C4-2B (cell line): ENCODE results near the gene KIF18B.
A peak's percentile ranks its signal among the peaks of the same experiment; 100 is the strongest.

Source experiments
- H3K27ac ChIP-seq: fragments of 450-650 bp; 2 replicates; pipeline ENCODE4 v1.5.1; 2017
- ZFX ChIP-seq: fragments of 450-650 bp; IDR thresholded peaks from 2 replicates; pipeline ENCODE4 v1.6.1; 2017
- TF ChIP-seq, protein P1 (sequence below): fragments of 450-650 bp; conservative IDR thresholded peaks from 2 replicates; pipeline ENCODE4 v1.5.1; 2017; ENCODE audit warnings: mild to moderate bottlenecking

KIF18B gene

GRCh38 chr17:44947461-44948314 is at the start of gene KIF18B:
Gene KIF18B, minus strand, starts transcription at chr17:44947773. Its CDS starts 11,429 bp downstream, at chr17:44936344.
- peak within 1 kb of the TSS; percentile 94 for H3K27ac ChIP-seq
- TF ChIP-seq, protein P1, sequence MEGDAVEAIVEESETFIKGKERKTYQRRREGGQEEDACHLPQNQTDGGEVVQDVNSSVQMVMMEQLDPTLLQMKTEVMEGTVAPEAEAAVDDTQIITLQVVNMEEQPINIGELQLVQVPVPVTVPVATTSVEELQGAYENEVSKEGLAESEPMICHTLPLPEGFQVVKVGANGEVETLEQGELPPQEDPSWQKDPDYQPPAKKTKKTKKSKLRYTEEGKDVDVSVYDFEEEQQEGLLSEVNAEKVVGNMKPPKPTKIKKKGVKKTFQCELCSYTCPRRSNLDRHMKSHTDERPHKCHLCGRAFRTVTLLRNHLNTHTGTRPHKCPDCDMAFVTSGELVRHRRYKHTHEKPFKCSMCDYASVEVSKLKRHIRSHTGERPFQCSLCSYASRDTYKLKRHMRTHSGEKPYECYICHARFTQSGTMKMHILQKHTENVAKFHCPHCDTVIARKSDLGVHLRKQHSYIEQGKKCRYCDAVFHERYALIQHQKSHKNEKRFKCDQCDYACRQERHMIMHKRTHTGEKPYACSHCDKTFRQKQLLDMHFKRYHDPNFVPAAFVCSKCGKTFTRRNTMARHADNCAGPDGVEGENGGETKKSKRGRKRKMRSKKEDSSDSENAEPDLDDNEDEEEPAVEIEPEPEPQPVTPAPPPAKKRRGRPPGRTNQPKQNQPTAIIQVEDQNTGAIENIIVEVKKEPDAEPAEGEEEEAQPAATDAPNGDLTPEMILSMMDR: no peak
- peak; percentile 94 for TF ChIP-seq ZFX

GRCh38 chr17:44996304-44996703 is 48.7 kb upstream of the KIF18B start:
- H3K27ac ChIP-seq: no peak overlapping the region
- TF ChIP-seq, protein P1: no peak

DNA sequence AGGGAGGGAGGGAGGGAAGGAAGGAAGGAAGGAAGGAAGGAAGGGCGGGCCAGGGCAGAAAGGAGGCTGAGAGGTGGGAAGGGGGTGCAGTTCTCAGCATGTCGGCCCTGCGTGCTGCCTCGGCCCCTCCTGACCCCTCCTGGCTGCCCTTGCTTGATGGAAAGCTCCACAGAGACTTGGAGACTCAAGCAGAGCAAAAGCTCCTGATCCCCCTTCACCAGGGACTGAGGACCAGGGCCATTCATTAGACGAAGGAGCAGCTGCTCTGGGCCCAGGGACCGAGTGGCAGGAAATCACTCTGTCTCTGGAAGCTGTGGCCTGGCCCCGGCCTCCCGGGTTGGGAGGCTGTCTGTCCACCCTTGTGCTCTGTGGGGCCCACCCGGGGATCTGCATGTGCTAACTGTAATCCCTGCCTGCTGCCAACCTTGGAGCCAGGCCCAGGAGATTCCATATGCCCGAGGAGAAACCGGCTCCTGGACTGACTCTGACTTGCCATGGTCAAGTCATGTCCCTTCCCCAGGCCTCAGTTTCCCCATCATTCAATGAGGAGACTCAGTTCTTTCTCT is 47.9 kb upstream of the KIF18B start:
- H3K27ac ChIP-seq: no peak overlapping the region
- TF ChIP-seq, protein P1: no peak
- no peak for TF ChIP-seq ZFX

DNA sequence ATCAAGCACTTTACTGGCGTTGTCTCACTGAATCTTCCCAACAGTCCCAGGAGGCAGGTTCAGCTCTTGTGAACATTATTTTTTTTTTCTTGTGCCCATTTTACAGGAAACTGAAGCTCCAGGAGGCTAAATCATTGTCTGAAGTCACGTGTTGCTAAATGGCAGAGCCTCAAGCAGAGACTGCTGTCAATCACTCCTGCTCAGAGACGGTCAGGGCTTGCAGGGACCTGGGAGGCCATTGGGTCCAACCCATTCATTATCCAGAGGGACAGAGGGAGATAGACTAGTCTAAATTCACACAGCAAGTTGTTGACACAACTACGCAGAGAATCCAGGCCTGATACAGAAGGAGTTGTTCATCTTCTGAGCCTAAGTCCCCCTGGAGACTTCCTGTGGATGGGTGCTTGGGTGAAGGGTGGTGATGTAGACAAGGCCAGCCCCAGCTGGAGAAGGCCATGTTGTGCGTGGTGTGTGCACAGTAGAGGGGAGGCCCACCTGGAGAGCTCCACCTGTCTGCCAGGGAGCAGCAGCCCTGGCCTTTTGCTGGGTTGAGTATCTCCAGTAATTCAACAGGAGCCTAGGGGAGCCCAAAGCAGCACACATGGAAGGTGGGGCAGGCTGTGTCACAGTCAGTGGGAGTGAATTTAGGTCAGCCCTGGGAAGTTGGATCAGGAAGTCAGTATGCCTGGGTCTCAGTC is 44.8 kb upstream of the KIF18B start:
- no peak overlapping the region for H3K27ac ChIP-seq
- TF ChIP-seq ZFX: no peak
- TF ChIP-seq, protein P1: no peak

DNA sequence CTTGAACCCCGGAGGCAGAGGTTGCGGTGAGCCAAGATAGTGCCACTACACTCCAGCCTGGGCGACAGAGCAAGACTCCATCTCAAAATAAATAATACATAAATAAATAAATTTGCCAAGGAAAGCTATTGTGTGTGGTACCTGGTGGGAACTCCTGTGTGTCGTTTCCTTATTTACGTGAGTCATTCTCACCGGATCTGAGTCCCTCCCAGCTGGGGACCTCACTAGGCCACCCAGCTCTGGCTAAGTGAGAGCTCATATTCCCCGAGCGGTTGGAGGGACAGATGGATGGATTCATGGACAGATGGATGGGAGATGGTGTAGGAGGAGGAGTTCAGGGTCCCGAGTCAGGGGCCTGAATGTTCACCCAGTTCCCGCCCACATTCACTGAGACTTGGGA is 43.4 kb upstream of the KIF18B start:
- no peak for TF ChIP-seq ZFX
- TF ChIP-seq, protein P1: no peak
- no peak overlapping the region for H3K27ac ChIP-seq

- no peak overlapping the region for H3K27ac ChIP-seq
- TF ChIP-seq ZFX: no peak
Observed at GRCh38 chr17:44989552-44990138, 42.1 kb upstream of the KIF18B start.

DNA sequence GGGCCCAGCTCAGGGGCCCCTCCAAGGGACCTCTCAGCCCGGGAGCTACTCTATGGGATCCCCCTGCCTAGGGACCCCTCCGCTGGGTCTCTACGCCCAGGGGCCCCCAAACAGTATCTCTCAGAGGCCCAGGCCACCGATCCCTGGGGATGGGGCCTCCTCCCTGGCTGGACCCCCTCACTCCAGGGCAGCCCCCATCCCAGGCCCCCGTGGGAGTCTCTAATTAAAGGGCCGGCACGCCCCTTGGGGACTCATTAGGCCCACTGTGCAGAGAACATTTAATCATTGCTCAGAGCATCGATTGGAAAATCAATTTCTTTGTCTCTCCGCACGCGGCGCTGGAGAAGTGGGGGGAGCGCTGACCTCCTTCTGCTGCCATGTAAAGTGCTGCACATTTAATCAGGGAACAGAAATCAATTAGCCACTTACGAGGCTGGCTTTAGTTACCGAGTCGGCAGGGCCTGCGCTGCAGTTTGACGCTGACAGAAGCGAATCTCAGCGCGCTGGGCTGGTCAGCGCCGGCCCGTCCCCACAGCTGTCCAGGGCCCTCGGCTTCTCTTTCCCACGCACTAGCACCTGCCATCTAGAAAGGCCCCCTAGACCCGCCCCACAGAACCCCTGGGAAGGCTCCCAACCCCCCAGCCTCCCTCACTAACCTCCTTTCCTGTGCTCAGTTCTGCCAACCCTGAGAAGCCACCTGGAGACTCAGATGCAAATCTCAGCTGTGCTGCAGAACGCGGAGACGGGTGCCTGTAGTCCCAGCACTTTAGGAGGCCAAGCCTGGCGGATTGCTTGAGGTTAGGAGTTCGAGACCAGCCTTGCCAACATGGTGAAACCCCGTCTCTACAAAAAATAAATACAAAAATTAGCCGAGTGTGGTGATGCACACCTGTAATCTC is 40.7 kb upstream of the KIF18B start:
- no peak overlapping the region for H3K27ac ChIP-seq
- no peak for TF ChIP-seq ZFX
- TF ChIP-seq, protein P1: no peak
